Left renal cortex interstitium (tissue), 4 donors: ENCODE results near the gene RFX1. TPM values are rescaled to one million over a fixed set of nuclear protein-coding genes. Genes with fewer than 3 reads are reported as not detected.

Source experiments
- DNase-seq, 4 donors: peaks; one replicate each; pipeline ENCODE4 v3.0.0-alpha.2; 2013; ENCODE audit warnings: low read depth in 4 of 4, low spot score in 2 of 4, missing footprints in 1 of 4
- polyA plus RNA-seq, 4 donors: library from polyadenylated mRNA; unstranded; fragments of 120-200 nt; gene quantifications; one replicate each; pipeline ENCODE4 v1.2.1, GENCODE V29; 2013; ENCODE audit not compliant: insufficient read length in 4 of 4

RFX1 gene
- polyA plus RNA-seq, 4 donors: 9.0 to 18.5 (median 15.2) TPM

DNA sequence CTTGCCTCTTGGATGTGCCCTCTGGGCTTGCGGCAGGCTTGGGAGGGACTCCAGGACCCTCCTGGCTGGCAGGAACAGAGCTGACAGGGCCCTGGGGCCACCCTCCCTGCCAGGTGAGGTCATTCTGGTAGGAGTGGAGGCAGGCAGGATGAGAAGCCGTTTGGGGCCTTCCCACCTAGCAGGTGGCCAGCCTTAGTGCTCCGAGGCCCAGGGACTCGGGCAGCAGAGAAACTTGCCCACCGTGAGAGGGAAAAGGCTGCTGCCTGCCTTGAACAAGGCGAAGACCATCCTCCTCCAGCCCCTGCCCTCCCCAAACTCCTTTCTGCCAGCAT, 8.5 kb downstream of the RFX1 start:
- DNase-seq: no peak

DNA sequence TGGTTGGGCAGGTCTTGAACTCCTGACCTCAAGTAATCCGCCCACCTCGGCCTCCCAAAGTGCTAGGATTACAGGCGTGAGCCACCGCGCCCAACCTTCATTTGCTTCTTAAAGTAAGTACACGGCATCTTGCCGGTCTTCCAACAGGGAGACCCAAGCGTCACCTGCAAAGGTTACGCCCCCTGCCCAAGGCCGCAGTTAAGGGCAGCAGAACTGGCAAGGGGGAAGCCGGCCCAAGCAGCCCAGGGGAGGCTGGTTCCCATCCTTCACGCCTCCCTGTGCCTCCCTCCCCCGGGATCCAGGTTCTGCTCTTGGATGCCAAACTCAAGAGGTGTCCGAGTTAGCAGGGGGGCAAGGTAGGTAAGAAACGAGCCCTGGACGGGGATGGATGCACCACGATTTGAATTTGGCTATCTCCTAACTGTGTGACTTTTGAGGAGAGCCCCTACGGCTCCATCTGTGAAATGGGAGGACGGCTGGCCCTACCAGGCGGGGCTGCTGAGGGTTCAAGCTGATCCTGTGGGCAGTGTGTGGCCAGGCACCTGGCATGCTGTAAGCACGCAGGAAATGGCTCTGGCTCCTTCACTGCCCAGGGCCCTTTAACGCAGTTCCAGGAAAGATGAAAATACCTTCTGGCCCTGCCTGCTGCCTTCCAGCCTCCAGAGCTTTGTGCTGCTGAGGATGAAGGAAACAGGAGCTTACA, 9.0 kb downstream of the RFX1 start:
- DNase-seq: no peak

DNA sequence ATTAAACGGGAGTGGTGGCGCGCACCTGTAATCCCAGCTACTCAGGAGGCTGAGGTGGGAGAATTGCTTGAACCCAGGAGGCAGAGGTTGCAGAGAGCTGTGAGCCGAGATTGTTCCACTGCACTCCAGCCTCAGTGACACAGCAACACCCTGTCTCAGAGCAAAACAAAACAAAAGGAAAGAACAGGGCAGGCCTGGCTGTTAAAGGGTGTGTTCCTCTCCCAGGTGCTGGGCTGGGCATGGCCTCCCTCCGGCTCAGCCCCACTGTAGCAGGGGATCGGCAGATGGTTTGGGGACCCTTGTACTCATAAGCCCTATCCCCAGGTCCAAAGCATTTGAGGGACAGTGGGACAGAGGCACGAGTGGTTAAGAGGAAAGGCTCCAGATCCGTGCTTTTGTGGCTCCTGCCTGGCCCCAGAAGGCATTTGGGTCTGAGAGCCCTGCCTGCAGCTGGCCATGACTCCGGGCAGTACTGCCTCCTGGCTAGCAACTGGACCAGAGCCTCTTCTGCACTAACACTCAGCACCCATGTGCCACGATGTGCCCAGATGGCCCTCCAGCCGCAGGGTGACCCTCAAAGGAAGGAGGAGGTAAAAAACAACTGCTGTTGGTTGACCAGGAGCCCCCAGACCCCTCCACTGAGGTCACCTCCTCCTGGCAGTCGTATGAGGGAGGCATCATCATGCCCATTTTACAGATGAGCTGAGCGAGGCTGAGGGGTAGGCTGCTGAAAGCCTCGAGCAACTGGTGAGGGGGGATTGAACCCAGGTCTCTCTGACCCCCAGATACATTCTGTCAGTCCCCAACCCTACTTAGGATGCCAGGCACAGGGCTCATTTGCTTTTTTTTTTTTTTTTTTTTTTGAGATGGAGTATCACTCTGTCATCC, 10.0 kb downstream of the RFX1 start:
- DNase-seq: no peak

DNA sequence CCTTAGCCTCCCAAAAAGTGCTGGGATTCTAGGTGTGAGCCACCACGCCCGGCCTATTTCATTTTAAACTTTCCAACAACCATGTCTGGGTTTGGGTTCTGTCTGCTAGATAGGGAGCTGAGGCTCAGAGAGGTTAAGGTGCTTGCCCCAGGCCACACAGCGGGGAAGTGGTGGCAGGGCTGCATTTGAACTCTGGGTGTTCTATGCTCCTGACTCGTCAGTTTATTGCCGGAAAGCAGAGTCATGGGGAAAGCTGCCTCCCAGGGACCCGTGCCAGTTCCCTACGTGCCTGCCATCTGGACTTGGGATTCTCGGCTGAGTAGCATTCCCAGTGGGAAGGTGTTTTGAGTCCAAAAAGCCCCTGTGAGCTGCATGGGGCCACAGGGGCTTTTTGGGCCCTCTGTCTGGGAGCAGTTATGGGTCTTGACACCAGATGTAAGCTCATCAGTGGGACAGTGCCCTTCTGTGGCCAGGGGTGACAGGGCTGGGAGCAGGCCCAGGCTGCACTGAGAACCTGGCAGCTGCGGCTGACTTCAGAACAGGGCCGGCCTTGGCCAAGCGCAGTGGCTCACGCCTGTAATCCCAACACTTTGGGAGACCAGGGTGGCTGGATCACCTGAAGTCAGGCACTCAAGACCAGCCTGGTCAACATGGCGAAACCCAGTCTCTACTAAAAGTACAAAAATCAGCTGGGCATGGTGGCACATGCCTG, 10.9 kb downstream of the RFX1 start:
- no peak for DNase-seq

DNA sequence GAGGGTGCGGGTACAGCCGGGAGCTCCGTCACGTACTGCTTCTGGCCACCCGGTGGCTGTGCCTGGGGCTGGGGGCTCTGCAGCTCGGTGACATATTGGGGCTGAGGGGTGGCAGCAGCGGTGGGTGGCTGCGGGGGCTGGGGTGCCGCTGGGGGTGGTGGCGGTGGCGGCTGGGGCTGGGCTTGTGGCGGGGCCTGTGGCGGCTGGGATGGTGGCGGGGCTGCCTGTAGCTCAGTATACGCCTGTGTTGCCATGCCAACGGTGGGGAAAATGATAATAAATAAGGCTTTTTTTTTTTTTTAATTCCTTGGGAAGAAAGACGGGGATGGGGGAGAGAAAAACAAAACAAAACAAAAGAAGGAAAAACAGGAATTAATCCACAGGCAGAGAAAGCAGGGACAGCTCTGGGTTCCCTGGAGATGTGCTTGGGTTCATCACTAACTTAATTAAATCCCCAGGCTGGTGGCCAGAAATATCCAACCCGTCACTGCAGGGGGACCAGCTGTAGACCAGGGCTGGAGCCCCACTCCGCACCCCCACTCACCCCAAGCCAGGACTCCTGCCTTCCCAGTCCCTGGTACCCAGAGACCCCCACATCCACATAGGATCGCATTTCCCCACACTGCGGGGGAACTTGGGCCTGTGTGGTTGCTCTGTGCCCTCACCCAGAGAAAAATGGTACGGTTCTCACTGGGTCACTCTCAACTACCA, 12.4 kb downstream of the RFX1 start:
- no peak for DNase-seq

DNA sequence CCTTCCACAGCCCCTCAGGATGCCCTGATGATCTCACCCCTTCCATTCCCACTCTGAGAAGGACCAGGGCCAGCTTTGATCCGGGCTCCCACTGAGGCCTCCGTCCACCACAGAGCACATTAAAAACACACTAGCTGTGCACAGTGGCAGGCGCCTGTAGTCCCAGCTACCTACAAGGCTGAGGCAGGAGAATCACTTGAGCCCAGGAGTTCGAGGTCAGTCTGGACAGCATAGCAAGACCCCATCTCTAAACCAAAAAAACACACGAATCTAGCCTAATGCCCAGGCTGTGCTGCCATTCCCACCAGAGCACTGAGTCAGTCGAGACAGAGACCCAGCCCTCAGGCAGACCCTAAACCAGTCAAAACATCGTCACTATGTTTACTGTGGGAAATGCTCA, 14.1 kb downstream of the RFX1 start:
- DNase-seq: no peak

DNA sequence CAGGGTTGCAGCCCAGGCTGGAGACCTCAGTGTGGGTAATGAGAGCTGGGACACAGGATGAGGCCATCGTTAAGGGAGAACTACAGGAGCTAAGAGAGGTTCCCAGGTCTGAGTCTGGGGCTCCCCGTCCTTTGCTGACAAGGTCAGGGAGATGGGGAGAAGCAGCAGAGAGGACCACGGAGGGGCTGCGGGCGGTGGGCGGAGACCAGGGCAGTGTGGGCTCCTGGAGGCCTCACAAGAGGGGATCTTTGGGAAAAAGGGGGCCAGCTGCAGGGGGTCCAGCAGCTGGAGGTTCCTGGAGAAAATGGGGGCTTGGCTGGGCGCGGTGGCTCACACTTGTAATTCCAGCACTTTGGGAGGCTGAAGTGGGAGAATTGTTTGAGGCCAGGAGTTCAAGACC, 16.0 kb downstream of the RFX1 start:
- DNase-seq: no peak

DNA sequence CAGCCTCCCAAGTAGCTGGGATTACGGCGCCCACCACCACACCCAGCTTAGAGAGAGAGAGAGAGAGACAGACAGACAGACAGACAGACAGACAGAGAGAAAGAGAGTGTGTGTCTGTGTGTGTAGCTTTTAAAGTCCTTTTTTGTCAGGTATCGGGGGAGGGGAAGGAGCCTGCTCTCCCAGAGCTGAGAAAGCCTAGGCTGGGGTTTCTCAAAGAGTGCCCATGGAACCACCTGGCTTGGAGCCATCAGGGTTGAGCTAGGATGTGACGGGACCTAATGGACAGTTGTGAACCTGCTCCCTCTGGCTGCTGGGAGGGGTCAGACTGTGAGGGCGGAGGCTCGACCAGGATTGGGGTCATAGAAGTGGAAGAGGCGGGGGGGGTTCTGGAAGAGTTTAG, 16.6 kb downstream of the RFX1 start:
- no peak for DNase-seq

DNA sequence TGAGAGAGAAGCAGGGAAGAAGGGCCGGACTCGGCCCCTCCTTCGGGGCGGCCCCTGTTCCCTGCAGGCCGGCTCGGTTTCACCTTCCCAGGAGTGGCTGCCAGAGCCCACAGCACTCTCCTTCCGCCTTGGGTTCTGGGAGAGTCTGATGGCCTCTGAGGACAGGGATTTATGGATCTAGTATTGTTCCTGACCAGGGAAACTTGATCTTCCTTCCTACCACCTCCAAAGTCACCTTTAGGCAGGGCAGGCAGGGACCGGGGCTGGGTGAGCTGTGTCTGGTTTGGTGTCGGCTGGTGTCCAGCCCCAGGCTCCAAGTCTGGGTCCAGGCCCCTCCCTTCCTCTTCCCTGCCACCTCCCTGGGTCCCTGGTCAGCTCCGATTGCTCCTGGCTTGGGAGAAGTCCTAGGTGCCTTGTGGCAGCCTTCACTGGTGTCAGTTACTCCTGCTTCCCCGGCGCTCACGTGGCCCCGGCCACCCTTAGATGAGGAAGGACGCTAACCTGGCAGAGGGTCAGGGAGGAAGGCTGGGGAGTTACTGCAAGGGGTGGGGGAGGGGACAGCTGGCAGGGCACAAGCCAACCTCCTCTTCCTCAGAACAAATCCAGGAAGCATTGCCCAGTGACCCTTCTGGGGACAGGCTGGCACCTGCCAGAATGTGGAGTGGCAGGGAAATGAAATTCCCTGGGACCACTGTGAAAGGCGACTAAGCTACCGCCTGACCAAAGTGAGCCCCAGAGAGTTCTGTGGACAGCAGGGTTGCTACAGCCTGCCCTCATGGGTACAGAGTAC, 18.8 kb downstream of the RFX1 start:
- DNase-seq: no peak

DNA sequence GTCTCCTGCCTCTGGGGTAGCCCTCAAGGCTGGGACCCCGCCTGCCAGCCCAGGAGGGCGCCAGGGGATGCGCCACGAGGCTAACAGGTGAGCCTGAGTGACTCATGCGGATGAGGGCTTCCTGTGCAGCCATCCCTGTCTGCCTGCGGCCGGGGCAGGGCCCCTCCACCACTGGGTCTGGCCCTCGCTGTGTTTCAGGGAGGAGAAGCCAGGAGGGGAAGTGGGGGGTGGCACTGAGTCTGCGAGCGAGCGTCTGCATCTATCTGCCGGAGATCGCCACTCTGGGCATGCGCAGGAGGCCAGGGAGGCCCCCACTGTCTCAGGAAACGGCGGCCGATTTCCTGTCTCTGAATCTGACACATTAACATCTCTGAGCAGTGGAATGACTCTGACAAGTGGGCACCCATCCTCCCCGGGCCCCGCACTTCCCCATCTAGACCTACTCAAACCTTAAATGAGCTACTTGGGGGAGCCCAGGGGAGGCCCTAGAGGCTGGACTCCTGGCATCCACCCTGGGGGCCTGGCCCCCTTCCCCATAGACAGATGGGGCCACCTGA, 19.7 kb downstream of the RFX1 start:
- DNase-seq: no peak

DNA sequence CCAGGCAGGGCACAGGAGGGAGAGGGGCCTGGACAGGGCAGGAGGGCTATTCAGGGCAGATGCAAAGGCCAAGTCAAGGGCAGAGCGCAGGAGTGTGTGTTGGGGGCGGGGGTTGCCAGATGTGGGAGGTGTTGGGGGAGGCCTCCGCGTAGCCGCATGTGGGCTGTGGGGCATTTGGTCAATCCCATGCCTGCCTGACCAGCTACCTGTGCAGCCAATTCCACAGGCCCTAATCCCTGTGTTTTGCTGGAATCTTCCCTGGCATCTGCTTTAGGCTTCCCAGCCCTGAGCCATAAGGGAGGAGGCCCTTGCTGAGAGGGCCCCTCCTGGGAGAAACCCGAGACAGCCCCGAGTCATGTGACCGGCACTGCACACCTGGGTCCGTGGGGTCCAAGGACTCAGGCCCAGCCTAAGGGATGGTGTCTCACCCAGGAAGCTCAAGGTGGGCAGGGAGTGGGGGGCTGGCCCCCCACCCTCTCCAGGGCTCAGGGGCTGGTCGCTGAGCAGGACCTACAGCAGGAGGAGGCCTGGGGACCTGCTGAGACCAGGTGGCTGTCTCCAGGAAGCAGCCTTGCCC, 20.3 kb downstream of the RFX1 start:
- no peak for DNase-seq

DNA sequence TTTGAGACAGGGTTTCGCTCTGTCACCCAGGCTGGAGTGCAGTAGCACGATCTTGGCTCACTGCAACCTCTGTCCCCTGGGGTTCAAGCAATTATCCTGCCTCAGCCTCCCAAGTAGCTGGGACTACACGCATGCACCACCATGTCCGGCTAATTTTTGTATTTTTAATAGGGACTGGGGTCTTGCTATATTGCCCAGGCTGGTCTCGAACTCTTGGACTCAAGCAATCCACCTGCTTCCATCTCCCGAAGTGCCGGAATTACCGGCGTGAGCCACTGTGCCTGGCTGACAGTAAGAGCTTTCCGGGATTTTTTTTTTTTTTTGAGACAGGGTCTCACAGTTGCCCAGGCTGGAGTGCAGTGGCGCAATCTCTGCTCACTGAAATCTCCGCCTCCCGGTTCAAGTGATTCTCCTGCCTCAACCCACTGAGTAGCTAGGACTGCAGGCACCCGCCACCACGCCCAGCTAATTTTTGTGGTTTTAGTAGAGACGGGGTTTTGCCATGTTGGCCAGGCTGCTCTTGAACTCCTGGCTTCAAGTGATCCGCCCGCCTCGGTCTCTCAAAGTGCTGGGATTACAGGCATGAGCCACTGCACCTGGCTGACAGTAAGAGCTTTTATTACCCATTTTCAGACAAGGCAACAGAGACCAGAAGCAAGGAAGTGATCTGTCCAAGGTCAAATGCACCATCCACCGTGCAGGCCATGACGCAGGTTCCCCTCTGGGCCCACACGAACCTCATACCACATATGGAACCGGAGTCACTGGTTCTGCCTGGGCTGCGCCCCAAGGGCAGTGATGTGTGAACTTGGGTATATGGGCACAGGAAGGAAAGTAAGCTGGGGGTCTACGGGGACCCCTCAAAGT, 21.0 kb downstream of the RFX1 start:
- DNase-seq: no peak

DNA sequence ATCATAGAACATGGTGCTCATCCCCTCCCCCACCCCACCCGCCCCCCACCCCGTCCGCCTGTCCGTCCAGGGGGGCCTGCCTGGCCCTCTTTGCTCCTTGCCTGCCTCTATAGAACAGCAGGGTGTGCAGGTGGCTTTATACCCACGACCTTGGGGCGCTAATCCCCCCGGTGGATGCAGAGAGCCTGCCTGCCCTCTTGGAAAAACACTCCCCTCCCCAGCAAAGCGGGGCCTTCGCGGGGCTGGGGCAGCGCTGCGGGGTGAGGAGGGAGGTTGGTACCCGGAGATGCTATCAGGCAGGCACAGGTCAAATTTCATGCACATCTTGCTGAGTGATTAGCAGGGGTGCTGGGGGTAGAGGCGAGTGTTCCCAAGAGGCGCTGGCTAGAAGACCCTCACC, 21.9 kb downstream of the RFX1 start:
- DNase-seq: no peak

DNA sequence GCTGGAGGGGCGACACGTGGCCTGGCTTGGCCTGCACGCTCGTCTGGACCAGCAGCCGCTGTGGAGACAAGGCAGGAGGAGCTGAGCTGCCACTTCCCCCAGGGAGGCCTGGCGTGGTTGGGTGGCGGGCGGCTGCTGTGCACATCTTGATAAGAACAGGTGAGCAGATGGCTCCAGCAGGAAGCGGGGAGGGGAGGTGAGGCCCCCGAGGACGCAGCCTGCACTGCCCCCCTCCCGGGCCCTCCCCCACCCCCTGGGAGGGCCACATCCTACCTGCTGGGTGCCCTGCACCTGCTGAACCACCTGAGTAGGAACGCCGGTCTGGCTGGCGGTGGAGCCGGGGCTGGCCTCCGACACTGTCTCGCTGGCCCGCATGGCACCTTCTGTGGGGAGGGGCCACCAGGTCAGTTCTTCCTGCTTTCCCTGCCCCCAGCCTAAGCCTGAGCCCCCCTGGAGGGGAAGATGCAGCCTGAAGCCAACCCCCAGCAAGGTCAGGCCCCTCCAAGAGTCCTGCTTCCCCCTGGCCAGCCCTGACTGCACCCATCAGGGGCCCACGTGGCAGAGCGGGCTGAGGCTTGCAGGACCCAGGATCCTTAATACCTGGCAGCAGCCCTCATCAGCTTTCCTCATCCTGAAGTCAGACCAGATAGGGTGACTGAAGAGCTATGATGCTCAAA, 22.8 kb downstream of the RFX1 start:
- DNase-seq: no peak

DNA sequence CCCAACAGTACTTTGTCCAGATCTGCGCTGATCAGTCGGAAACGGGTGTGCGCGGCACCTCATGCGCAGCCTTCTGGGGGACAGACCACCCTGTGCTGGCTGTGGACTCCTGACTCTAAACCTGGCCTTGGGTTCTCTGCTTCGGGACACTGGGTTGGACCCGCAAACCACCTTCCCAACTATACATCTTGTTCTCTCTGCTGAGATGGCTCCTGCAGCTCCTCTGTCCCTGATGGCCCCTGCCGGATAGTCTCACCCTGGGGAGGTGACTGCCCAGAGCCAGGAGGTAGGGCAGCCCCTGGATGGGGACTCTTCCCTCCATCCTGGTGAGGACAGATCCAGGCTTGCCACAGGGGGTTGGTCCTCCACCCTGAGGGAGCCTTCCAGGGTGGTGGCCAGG, 23.3 kb downstream of the RFX1 start:
- no peak for DNase-seq

DNA sequence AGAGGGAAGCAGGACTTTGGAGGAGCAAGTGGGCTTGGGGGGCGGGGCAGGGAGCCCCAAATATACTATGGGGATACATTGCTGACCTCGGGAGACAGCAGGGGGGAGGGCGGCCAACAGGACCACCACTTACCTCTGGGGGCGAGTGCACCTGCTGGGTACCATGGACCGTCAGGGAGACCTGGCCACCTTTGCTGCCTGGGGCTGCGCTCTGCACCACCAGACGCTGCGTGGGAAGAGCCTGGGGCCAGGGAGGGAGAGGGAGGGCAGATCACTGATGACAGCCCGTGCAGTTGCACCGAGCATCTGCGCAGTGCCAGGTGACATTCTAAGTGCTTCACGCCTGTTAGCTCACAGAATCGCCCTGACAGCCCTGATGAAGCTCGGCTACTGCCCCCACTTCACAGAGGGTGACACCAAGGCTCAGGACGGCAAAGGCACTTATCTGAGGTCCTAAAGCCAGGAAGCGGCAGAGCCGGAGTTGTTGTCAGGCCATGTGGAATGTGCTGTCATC, 24.1 kb downstream of the RFX1 start:
- no peak for DNase-seq

DNA sequence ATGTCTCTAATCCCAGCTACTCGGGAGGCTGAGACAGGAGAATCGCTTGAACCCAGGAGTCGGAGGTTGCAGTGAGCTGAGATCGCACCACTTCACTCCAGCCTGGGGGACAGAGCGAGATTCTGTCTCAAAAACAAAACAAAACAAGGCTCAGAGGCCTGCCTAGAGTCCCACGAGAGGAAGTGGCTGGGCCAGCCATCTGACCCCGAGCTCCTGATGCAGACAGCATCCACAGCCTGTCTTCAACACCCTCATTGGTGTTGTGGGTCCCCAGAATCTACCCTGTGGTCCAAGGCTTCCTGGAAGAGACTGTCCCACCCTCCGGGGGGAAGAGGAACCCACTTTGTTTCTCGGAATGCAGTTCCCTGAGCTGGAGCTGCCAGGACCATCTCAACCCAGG, 24.7 kb downstream of the RFX1 start:
- no peak for DNase-seq

DNA sequence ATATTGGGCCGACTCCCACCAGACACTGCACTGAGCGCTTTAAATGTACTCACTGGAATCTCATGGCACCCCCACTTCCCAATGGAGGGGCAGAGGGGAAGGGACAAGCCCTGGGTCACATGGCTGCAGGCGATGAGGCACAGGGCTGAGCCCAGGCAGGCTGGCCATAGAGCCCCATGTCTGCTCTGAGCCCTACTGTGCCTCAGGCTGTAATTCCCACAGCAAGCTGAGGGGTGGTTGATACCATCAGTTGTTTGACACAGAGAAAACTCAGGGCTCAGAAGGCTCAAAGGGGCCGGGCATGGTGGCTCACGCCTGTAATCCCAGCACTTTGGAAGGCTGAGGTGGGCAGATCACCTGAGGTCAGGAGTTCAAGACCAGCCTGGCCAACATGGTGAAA, 25.1 kb downstream of the RFX1 start:
- DNase-seq: no peak
